Skin of body (tissue), 2 donors: Measurements from ENCODE around the gene TP73. TPM values are rescaled to one million over a fixed set of nuclear protein-coding genes. Genes with fewer than 3 reads are reported as not detected.

Source experiments
- DNase-seq: peaks from one replicate; lab custom pipeline; 2025; lab: John Stamatoyannopoulos, UW
- total RNA-seq: library from RNA; depleted of rRNA; stranded (reverse); fragments of >200 nt; gene quantifications from one replicate; pipeline ENCODE4 v1.2.3, GENCODE V29; 2014

Gene TP73
- total RNA-seq, 1 donor from 2014 or later, result 2.1 TPM

DNA sequence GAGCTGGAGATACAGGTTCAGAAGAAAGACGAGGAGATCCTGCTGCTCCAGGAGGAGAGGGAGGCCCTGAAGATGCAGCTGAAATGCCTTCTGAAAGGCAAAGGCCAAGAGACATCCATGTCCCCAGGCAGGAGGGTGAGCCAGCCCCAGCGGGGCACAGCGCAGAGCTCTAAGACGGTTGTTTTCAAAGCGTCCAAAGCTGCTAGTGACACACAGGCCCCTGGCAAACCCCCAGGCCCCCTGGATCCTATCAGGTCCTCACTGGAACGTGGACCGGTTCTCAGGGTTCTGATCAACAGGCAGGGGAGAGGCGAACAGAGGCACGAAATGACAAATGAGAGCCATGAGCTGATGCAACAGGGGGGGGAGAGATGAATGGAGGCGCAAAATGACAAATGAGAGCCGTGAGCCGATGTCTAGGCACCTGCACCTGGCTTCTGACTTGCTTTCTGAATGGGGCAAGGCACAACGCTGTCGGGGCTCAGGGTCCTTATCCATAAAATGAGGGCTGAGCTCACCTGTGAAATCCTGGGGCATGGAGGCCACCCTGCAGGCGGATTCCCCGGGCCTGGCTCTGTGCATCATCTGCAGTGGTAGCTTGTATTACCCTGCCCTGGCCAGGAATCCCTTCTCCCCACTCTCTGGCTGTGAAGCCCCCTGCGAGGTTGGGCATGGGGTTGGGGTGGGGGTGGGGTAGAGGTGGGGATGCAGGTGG lies 109.1 kb downstream of the TP73 start:
- DNase-seq, result no peak

DNA sequence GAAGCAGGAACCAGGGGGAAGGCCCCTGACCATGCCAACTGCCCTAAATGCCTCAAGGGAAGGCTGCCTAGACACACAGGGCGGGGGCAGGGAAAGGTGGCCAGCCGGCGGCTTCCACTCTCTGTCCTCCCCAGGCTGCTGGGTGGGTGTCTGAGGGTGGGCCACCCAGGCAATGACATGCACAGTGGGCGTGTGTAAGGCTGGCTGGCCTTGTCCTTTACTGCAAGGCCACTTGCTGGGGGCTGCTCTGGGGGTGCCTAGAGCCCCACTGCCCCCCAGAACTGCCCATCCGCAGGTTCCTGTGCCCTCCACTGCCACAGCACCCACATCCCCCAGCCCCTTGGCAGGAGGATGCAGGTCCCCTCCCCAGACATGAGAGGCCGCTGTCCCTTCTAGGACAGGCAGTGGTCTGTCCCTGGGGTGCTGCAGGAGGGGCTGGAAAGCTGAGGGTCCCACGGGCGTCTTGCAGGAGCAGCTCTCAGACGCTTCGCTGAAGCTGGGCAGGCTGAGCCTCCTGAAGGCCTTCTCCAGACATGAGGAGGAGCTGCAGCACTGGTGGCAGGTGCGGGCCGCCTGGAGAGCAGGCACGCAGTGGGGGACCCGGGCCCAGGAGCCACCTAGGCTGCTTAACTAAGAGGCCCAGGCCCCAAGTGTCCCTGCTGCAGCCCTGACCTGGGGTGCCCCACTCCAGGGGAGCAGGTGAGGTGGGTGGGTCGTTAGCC lies 110.0 kb downstream of the TP73 start:
- no peak for DNase-seq

DNA sequence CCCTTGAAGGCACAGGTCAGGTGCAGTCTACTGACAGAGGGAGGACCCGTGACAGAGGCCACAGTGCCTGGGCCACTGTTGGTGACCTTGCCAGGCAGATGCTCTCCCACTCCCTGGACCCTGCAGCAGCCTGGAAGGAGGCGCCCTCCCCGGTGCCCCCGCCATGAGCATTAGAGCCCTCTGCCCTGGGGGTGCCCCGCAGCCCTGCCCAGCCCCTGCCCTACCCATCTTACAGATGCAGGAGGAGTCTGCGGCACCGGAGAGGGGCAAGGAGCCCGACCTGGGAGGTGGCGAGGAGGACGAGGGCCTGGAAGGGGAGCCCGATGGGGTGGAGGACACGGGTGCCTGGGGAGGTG lies 110.5 kb downstream of the TP73 start:
- DNase-seq, result no peak

DNA sequence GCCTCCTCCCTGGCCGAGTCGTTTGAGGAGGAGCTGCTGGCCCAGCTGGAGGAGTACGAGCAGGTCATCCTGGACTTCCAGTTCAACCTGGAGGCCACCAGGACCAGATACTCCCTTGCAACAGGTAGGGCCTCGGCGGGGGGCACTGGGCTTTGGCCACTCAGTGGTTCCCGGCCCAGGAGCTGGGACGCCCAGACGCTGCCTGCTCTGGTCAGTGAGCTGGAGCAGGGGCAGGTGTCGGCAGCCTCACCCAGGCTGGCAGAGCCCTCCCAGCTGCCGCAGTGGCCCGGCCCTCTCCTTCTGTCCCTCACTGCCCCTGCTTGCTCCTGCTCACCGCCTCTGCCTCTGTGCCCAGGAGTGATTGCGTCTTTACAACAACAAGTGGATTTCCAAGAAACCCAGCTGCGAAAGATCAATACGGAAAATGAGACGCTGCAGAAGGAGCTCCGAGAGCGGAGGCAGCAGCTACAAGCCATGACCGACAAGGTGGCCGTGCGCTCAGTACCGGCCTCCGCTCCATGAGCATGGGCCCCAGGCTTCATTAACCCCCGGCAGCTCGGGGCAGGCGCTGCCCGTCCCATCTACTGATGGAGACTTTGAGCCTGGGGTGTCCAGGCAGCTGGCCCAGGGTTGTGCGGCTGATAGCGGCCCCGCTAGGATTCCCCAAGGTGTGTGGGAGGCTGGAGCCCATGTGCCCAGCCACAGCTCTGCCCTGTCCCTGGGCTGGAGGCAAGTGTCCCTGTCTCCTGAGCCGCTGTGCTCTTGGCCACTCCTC lies 111.2 kb downstream of the TP73 start:
- no peak for DNase-seq

DNA sequence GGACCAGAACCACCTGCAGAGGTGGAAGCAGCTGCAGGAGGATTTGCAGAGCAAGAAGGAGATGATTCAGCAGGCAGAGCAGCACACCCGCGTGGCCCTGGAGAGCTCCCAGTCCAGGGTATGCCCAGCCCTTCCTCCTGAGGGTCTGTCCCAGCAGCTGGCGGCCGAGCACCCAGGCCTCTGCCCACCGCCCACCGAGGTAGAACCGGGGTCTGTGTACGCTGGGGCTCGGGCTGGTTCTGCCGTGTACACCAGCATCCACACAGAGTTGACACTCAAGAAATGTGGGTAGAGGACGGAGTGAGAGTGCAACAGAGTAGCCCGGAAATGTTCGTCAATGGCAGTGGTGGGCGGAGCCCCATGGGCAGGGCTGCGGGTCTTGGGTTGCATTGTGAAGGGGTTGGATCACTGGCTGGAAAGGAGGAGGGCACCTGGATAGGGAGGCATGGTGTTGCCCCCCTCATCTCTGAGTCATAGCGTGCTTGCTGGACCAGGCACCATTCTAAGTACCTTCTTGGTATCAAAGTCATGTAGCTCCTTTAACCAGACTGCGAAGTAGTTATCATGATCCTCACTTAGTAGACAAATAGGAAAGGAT lies 115.1 kb downstream of the TP73 start:
- DNase-seq, result no peak

DNA sequence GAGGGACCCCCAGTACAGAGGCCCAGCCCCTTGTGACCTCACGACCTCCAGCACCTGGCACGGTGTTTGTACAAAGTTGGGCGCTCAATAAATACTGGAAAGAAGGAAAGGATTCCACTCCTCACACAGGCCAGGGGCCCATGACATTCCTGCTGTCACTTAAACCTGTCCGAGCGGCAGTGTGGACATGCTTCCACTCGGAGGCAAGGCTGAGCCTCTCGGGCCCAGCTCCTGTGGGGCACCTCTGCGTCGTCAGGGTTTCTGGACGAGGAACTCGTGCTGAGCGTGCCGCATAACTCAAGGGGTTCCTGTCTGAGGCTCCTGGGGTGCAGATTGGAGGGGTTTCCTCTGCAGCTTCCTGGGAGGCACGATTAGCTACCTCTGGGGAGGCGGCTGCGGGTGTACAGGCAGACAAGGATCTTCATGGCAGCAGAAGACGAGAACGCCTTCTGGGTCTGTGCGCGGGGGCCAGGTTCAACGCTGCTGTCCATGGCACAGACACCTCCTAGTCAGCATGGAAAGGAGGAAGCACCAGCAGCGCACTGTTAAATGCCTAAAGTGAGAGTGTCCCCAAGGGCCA lies 116.6 kb downstream of the TP73 start:
- DNase-seq, result no peak

DNA sequence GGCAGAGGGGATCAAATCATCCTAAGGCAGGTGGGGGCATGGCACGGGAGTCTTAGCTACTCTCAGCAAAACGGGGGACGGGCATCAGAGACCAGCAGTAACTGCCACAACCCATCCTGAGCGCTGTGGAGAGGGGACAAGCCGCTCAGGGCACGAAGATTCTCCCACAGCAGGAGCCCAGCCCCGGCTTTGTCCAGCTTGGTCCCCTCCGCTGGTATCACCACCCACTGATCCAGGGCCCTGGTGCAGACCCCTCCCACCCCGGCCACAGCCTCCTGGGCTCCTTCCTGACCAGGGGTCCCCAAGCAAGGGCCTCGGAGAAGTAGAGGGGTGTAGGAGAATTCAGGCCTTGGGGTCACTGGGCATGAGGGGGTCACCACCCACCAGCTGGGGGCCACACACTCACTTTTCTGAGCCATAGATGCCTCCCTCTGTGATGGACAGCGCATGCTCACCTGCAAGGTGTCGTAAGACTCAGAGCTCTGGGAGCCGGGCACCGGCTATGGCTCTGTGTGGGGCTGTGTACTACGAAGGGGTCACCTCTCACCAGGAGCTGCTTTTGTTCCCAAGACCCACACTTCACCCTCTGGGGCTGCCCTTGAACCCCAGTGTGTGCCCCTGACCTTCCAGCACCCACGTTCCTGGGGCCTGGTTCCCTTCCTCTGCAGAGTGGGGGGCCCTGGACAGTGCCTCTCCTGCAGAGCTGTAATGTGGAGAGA lies 117.9 kb downstream of the TP73 start:
- DNase-seq, result no peak

DNA sequence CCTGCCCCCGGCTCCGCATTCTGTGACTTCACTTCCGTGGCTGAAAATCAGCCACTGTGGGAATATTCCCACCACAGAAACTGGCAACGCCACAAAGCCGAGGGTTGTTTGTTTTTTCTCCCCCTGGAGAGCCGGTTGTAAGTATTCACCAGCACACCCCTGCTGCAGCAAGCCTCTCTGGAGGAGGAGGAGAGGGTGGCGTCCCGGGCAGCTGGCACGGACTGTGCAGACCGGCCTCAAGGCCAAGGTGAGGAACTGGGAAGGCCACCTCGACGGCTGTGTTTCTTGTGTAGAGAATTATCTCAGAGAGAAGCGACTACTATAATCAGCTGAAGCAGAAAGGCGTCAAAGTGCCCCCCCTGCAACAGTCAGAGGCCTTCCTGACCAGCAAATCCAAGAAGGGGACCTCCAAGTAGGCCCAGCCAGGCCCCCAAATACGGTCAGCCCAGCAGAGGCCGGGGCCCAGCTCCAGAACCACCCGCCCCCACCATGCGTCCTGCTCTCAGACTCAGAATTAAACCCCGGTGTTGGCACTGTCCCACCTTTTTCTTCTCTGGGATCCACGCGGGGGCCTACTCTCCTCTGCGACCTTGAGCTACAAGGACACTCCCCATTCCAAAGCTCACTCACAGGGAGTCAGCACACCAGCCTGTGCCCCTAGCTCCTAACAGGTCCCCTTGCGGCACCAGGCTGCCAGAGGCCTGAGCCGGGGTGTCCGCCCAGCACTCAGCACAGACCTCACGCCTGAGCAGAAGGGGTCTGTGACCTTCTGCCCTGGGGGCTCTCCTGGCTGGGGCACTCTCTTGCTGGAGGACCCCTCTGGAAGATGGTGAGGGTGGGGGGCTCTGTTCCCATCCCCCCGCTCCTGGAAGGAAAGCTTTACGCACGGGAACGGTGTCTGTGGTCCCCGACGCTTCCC lies 119.1 kb downstream of the TP73 start:
- no peak for DNase-seq

DNA sequence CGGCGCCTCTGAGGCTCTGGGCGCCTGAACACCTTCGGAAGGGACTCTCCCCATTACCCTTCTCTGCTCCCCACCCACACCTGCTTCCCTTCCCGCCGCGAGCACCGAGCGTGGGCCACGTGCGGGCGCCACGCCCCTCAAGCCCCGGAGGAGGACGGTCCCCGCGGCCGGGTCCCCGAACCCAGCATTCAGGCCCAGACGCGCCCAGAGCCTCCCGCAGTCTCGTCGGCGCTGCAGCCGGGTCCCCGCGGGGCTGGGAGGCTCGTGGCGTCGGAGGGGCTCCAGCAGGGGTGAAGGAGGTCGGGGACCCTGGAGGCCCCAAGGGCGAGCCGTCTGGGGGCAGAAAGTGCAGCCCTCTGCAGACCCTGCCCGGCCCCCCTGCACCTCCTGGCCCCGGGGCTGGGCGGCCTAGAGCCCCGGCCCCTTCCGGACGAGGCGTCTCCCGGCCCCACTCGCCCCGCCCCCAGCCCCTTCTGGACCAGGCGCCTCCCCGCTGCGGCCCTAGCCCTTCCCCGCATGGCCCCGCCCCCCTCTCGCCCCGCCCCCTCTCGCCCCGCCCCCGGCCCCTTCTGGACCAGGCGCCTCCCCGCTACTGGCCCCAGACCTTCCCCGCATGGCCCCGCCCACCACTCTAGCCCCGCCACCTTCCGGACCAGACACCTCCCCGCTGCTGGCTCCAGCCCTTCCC lies 119.9 kb downstream of the TP73 start:
- DNase-seq, result peak; percentile 29

DNA sequence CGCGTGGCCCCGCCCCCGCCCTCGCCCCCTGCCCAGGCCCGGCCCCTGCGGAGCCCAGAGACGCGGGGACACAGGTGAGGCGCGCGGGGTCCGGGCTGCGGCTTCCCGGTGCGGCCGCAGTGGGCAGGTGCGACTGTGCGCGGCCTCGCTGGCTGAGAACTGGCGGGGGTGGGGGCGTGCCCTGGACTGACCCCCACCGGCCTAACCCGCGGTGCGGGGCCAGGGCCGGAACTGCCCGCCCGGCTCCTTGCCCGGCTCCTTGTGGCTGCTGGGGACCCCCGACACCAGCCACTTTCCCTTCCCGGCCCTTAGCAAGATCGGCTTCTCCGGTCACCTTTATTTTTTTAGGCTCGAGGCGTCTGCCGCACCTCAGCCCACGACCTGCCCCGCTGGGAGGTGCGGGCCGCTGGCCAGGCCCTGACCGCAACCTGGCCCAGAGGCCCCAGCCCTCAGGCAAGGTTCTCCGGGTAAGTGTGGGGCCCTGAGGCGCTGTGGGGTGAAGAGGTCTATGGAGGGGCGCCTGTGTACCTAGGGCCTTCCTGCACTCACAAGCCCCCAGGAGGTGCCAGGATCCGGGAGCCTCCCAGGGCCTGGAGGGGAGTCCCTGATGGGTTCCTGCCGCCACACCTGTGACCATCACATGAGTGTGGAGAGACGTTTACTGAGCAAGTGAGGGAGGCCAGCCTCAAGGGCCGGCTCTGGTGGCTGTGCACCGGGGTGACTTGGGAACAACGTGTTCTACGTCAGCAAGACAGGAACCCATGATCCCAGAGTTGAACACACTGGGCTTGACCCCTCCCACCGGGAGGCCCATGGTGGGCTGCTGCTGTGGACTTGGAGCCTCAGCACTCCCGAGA lies 120.6 kb downstream of the TP73 start, which contains the start of gene SMIM1:
SMIM1 (plus strand) TSS at position 35 of the 857 bp plus-strand sequence. CDS start 2,625 bp downstream, outside the sequence.
- no peak for DNase-seq

DNA sequence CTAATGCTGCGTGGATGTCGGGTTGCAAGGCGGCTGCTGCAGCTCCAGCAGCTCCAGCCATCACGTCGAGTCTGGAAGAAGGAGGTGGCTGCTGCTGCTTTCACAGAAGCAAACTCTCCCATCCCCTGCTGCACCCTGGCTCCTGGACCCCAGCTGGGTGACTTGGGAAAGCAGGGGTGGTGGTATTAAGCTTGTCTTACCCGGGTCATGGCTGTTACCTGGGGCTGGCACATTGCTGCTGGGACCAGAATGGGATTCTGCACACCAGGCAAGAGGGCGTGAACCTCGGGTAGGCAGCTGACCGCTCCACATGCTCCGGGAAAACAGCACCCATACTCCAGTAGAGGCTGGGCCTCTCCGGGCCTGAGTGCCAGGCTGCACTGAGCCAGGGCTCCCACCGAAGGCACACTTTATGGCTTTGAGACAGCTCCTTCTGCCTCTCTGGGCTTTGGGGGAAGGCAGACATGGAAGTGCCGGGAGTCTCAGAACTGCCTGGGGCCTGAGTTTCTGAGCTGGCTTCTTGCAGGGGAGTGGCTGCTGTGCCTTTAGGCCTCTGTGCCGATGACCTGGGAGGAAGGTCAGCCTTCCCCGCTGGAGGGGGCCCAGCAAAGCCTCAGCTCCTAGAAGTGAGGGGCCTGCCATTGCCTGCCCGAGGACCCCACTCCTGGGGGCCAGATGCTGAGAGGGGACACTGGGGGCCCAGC lies 121.4 kb downstream of the TP73 start:
- no peak for DNase-seq

DNA sequence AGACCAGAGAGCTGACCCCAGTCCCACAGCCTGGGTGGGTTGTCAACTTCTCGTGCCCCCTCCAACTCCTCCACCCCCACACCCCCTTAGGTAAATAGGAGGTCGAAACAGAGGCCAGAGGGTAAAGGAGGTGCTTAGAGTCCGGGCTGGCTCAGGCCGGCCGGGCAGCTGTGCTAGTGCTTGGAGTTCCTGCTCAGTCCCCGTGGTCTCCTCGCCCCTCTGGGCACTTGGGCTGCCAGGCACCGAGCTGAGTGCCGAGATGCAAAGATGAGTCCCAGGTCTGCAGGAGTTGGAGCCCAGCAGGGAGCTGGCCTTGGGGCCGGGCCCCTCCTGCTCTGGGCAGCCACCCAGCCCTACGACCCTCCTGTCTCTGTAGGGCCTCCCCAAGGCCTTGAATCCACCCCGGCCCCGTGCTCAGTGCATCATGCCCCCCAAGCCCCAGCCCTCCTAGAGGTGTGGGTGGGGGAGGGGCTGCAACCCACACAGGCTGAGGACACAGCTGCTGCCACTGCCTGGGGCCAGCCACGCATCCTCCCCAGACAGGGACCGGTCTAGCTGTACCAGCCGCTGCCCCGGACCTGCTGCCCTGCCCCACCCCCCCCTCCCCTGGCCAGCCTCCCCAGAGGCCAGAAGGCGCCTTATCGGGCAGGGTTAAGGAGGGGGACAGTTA lies 122.1 kb downstream of the TP73 start:
- no peak for DNase-seq

DNA sequence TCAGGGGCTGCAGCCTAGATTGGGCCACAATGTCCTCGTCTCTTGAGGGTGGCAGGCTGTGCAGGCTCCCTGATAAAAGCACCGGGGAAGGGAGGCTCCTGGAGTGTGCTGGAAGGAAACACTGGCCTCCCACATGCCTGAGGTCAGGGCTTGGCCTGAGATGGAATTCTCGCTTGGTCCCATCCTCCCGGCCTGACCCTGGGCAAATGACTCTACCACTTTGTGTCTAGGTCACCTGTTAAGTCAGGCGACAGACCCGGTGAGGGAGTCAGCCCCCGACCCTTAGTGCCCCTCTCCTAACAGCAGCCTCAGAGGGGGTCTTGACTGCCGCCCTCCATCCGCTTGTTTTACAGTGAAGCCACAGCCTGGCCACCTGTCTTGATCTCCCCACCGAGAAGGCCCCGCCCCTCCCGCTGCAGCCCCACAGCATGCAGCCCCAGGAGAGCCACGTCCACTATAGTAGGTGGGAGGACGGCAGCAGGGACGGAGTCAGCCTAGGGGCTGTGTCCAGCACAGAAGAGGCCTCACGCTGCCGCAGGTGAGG lies 122.7 kb downstream of the TP73 start:
- DNase-seq, result no peak

DNA sequence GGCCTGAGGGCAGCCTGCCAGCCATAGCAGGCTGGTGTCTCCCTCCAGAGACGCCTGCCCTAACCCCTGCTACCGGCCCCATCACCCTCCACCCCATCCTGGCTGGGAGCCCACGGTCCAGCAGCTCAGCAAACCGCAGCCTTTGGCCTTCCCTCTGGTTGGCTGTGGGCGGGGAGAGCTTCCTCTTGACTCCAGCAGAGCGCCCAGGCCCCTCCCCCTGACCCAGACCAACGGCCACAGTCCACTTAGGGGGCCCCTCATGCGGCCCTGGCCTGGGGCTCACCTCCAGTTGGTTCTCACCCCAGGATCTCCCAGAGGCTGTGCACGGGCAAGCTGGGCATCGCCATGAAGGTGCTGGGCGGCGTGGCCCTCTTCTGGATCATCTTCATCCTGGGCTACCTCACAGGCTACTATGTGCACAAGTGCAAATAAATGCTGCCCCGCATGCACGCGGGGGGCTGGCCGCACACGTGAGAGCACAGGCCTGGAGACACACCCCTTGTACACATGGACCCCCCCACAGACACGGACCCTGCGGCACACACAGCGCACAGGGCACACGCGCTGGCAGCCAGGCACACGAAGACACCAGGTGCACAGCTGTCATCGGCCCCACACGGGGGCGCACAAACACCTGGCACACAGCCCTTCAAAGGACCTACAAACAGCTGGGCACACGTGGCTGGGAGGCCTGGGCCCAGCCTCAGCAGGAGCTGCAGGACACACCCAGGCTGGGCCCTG lies 123.3 kb downstream of the TP73 start:
- no peak for DNase-seq

DNA sequence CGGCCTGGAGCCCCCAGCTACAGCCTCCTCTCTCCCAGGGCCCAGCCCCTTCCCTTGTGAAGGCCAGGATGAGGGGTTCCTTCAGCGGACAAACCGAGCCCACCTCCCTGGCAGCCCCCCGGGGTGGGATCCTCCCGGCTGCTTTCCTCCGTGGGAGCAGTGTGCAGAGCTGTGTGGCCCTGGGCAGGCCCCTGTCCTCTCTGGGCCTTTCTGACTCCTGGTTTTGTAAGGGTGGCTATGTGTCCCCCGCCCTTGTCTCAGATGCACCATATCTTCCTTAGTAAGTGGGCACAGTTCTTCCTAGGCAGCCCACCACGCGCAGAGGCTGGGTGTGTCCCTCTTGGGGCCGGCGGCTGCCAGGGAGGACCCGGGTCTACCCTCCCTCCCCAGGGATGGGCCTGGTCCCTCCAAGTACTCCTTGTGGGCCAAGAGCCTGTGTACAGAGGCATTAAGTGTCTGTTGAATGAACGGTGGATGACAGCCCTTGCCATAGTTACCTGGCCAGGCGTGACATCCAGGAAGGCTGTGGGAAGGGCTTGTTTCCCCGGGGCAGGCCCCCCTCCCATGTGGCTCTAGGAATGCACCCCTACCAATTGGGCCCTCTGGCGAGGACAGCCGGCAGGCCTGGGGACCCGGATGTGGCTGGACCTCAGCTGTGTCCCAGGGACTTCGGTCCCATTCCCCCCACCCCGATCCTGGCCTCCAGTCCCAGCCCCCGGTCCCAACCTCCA lies 124.1 kb downstream of the TP73 start:
- DNase-seq, result no peak
